Thyroid gland (tissue), 4 donors: ENCODE measurements around the gene EEF1A2. TPM values are rescaled to one million over a fixed set of nuclear protein-coding genes. Genes with fewer than 3 reads are reported as not detected.

Source experiments
- DNase-seq, 2 donors: peaks; one replicate each; pipeline ENCODE4 v3.0.0-alpha.2; 2019
- H3K27ac ChIP-seq, 3 donors: fragments of 200-600 bp; sonication (generic); 1 replicate in 2 of 3; 2 replicates in 1 of 3; pipeline ENCODE4 v1.5.1; 2016 to 2019; ENCODE audit warnings: mild to moderate bottlenecking in 1 of 3, moderate library complexity in 1 of 3
- H3K27me3 ChIP-seq: fragments of 200-600 bp; sonication (generic); one replicate; pipeline ENCODE4 v1.5.1; 2019
- H3K36me3 ChIP-seq, 2 donors: fragments of 200-600 bp; sonication (generic); one replicate each; pipeline ENCODE4 v1.5.1; 2016 to 2019
- H3K4me1 ChIP-seq, 2 donors: fragments of 200-600 bp; sonication (generic); one replicate each; pipeline ENCODE4 v1.5.1; 2017 to 2019
- H3K4me3 ChIP-seq, 3 donors: fragments of 200-600 bp; sonication (generic); replicated peaks in 1 of 3; 1 replicate in 2 of 3; 2 replicates in 1 of 3; pipeline ENCODE4 v1.5.1; 2016; ENCODE audit warnings: mild to moderate bottlenecking in 1 of 3
- H3K9me3 ChIP-seq: fragments of 200-600 bp; sonication (generic); one replicate; pipeline ENCODE4 v1.5.1; 2017
- CTCF ChIP-seq, 6 experiments: fragments of 200-600 bp in 3 of 6; fragments of 450-650 bp in 3 of 6; sonication (generic) in 3 of 6; IDR thresholded peaks; one replicate each; pipeline ENCODE4 v1.5.1; 2016 to 2019; ENCODE audit warnings: antibody characterized with exemption in 6 of 6, mild to moderate bottlenecking in 2 of 6, inconsistent platforms in 1 of 6, moderate library complexity in 1 of 6
- POLR2A ChIP-seq, 2 donors: fragments of 450-650 bp; IDR thresholded peaks; one replicate each; pipeline ENCODE4 v1.6.1; 2017; ENCODE audit warnings: antibody characterized with exemption in 2 of 2, mild to moderate bottlenecking in 2 of 2, moderate library complexity in 1 of 2
- WGBS, 2 donors: methylation state at CpG; one replicate each; pipeline ENCODE4 v1.1.5; 2017; 5-methylcytosine and 5-hydroxymethylcytosine counted together
- intact Hi-C: fragments of 100-400 bp; cut with DNase I; formaldehyde crosslinking; loops from one replicate; pipeline ENCODE4 v1.15.1; 2023
- total RNA-seq, 4 donors: library from RNA; depleted of rRNA; stranded (reverse); fragments of >200 nt; gene quantifications; one replicate each; pipeline ENCODE4 v1.2.3, GENCODE V29; 2016

The EEF1A2 gene
- total RNA-seq, 4 donors from 2014 or later, result 0.22 to 2.0 (median 1.3) TPM

- Histone ChIP-seq H3K36me3 (no peaks in the 10 kb centered on the region), H3K27me3 (peaks cover 7% of the 10 kb centered on the region), H3K4me3 (peak overlapping the region in 1 of 3 donors; percentile 13), H3K9me3 (no peaks in the 10 kb centered on the region), H3K4me1 (peaks cover 0 to 16% of the 10 kb centered on the region in 2 donors), H3K27ac (no peak overlapping the region)
- peak; percentile 51 to 59 for DNase-seq
- TF ChIP-seq CTCF (IDR thresholded peaks at IDR 0.05) (peak; percentile 59 to 94 (median 72)), POLR2A (IDR thresholded peaks at IDR 0.05) (no peak)
- intact Hi-C loops, result loop anchor here (5.0 kb wide), 1 partner anchor 476 kb away; no protein-coding TSS in a partner anchor
- 20 to 29% methylated on average over 25 to 30 of the region's 48 CpGs for WGBS, 2 donors
These were observed 2.9 kb downstream of the EEF1A2 start for GRCh38 chr20:63495741-63496595.

- no peaks in the 10 kb centered on the region for H3K36me3 ChIP-seq
- peaks cover 7% of the 10 kb centered on the region for H3K27me3 ChIP-seq
- 67 to 74% methylated on average over 4 to 5 of the region's 8 CpGs for WGBS, 2 donors
These were observed 3.6 kb downstream of the EEF1A2 start for GRCh38 chr20:63495167-63495720.

GRCh38 chr20:63494420-63495166 lies 4.3 kb downstream of the EEF1A2 start:
- H3K27ac ChIP-seq, result no peak overlapping the region
- H3K9me3 ChIP-seq, result no peaks in the 10 kb centered on the region
- H3K36me3 ChIP-seq, result no peaks in the 10 kb centered on the region
- peaks cover 0 to 16% of the 10 kb centered on the region in 2 donors for H3K4me1 ChIP-seq
- TF ChIP-seq POLR2A (IDR thresholded peaks at IDR 0.05) (no peak), CTCF (IDR thresholded peaks at IDR 0.05) (no peak)
- intact Hi-C loops, result loop anchor here (5.0 kb wide), 1 partner anchor 478 kb away; no protein-coding TSS in a partner anchor
- H3K27me3 ChIP-seq, result peaks cover 4% of the 10 kb centered on the region
- WGBS, 2 donors, result 80 to 86% methylated on average over 19 to 34 of the region's 51 CpGs
- no peak for DNase-seq
- no peak overlapping the region for H3K4me3 ChIP-seq

More at GRCh38 chr20:63495167-63495720, 3.6 kb downstream of the EEF1A2 start:
- no peak for DNase-seq
- Histone ChIP-seq H3K9me3 (no peaks in the 10 kb centered on the region), H3K4me1 (peaks cover 0 to 16% of the 10 kb centered on the region in 2 donors), H3K4me3 (no peak overlapping the region), H3K27ac (no peak overlapping the region)
- TF ChIP-seq POLR2A (IDR thresholded peaks at IDR 0.05) (no peak), CTCF (IDR thresholded peaks at IDR 0.05) (no peak)
- intact Hi-C loops, result loop anchor here (5.0 kb wide), 1 partner anchor 477 kb away; no protein-coding TSS in a partner anchor

- Histone ChIP-seq H3K27me3 (no peaks in the 10 kb centered on the region), H3K36me3 (no peaks in the 10 kb centered on the region), H3K27ac (no peak overlapping the region), H3K9me3 (no peaks in the 10 kb centered on the region), H3K4me3 (no peak overlapping the region), H3K4me1 (peaks cover 0 to 13% of the 10 kb centered on the region in 2 donors)
- 79% methylated on average over 6 of the region's 7 CpGs; no CpG with 5 or more reads in 1 of the 2 donors for WGBS, 2 donors
- intact Hi-C loops, result no loop called here
- DNase-seq, result no peak
- TF ChIP-seq POLR2A (IDR thresholded peaks at IDR 0.05), result no peak
- no peak for TF ChIP-seq CTCF (IDR thresholded peaks at IDR 0.05)
These were observed 4.8 kb downstream of the EEF1A2 start for GRCh38 chr20:63494084-63494419.
